NCI-H226 (cell line): ENCODE results near the gene PPP2R5D.

Experiments used
- DNase-seq: peaks from one replicate; pipeline ENCODE4 v3.0.0-alpha.2; 2015

The PPP2R5D gene

DNA sequence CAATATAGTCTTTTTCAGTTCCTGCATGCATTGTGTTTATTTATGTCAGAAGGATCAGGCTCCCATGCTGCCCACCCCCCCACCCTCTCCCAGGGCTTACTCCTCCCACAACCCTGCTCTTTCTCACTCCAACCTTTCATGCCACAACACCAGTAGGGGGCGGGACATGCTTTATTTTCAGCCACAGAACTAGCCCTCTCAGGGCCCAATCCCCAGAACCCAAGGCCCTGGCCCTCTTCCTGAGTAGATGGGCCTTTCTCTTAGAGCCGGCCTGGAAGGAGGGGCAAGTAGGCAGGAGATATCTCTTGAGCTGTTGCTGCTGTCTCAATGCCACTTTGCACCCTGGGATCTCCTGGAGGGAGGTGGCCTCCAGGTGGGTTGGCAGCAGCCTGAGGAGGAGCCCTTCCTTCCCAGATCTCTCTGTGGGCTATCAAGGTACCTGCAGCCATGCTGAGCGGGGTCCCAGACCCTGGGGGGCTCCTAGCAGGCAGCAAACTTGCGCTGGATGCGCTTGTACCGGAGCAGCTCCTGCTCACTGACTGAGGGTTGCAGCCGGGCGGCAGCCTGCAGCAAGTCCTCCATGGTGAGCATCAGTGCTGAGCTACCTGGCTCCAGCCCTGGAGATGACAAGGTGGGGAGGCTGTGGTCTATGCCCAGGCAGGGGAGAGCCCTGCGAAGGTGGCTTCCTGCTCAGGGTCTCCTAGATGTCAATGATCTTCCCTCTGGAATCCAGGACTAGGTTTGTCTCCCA is 20.3 kb upstream of the PPP2R5D start:
- DNase-seq: peak; percentile 53

DNA sequence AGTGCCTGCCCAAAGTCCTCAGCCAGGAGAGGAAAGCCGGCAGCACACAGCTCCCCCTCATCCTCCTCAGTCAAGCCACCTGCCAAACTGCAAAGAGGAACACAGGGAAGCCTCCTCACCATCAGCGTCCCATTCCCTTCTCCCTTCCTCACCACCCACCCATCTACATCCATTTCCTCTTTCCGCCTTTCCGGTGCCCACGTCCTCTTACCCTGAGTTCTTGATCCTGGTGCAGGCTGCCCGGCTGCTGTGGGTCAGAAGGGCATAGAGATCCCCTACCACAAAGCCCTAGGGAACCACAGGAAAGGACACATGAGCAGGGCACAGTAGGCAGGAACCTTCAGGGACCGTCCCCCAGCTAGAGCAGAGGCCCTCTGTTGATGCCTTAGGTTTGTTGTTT is 17.8 kb upstream of the PPP2R5D start:
- no peak for DNase-seq

DNA sequence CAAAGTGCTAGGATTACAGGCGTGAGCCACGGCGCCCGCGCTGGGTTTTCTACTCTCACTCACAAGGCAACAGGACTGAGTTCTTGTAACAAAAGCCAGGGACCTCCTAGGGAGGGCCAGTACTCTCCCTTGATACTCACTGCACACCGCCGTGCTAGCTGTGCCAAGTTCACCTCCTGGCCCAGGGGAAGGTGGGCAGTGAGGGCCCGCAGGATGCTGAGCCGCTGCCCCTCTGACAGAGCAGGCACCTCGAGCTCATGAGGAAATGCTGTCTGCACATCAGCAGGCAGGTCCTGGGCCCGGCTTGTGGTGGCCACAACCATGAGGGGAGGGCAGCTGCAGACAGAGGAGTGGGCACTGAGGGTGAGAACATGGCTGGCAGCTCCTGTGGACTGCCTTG is 17.1 kb upstream of the PPP2R5D start:
- no peak for DNase-seq

DNA sequence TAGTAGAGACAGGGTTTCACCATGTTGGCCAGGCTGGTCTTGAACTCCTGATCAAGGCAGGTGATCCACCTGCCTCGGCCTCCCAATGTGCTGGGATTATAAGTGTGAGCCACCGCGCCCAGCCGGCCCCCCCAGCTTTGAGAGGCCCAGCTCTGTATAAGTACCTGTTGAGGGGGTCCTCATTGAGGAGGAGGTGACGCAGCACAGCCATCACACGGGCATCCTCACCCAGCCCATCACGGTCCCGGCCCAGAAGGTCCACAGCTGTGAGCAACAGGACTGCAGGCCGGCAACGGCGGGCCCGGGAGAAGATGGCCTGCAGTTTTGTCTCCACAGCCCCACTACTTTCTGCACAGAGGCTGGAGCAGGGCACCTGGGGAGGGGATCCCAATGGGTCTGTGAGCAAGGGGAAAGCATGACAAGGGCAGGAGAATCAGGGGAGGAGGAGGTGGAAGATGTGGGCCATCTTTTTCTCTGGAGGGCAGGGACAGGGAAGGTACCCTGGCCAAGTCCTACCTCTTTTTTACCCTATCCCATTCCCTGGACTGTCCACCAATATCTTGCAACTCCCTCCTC is 16.2 kb upstream of the PPP2R5D start:
- no peak for DNase-seq

DNA sequence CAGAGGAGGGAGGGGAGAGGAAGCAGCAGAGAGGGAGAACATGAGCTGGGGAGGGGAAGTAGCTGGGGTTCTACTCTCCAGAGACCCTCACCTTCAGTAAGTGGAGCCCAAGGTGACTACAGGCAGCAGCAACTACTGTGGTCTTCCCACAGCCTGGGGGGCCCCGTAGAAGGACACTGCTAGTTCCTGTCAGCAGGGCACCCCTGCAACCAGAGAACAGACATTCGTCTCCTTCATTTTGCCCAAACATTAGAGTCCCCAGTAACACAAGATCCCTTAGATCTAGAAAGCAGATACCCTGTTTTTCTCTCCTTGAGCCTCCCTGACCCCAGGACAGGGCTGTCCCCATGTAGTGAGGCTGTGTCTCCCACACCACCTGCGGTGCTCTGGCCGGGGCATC is 15.6 kb upstream of the PPP2R5D start:
- no peak for DNase-seq

DNA sequence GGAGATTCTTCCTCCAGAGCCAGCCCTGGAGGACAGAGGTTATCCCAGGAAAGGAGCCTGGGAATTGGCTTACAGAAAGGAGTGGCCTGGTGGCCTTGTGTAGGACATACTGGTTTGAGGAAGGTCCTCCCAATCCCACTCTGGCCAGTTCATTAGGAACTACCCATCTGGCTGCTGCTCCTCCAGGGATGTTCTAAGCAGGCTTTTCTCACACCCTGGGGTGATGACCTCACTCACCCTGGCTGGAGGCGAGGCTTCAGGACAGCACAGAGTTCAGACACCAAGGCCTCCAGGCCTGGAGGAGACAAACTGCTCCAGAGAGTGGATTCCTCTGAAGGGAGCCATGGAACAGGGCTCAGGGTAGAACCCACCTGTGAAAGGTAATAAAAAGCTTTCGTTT is 14.9 kb upstream of the PPP2R5D start:
- DNase-seq: no peak

DNA sequence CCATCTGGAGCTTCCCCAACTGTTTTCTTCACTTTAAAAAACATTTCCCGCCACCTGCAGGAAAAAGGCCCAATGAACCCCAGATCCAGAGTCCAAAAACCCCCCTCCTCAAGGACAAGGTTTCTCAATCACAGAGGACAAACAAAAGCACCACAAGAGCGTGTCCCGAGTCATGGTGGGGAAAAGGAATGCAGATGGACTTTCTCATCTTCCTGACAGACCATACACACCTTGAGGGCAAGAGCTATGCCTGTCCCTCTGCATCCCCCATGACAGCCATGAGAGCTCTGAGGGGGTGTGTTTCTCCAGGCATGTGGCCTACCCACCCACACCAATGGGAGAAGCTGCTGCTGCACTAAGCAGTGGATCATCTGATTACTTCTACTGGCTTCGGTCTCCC is 14.4 kb upstream of the PPP2R5D start:
- DNase-seq: no peak

DNA sequence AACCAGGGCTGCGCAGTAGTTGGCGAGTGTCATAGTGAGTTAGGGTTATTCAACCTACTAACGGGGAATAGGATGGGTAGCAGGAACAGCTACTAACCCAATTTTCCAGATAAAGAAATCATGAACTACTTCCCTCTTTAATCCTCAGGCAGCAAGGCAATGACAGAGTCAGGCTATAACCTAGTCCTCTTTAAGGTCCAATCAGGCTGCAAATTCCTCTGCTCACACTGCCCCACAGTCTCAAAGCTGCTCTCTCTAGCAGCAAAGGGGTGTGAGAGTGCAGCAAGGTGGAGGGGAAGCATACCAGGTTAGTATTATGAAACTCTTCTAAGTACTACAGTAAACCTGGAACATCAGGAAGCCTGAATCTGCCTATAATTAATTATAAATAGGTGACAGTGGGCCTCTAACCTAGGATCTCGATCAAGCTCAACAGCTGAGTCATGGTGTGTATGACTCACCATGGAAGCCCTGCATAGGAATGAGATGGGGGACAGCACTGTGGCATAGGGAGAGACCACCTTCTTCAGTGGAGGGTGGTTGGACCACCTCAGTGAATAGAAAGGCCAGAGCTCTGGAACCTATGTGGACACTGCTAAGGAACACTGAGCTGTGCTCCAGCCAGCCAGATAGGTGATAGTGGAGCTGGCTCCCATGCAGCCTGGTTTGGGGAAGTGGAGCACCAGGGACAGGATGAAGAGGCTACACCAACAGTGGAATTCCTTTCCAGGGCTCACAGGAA is 13.3 kb upstream of the PPP2R5D start:
- peak; percentile 11 for DNase-seq

DNA sequence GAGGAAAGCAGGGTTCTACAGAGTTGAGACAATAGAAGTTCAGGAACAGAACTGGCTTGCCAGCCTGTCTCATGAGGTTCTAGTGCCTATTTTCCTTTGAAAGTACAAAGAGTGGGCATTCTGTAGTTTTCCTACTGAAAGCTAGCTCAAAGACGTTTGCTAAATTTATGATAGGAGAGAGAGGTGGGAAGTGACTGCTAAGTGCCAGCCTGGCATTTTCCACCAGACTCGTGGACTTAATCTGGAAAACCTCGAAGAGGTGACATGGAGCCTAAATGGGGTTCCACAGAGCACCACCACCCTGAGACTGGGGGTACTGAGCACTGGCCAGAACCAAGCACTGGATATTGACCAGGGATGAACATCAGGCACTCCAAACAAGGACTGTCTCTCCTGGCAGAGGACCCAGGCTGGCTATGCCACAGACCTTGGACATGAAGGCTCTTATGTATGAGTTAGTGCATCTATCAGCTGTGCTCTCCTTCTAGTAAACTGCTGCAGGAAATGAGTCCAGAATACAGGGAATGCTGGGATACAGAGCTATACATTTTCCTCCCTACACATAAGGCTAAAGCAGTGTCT is 12.5 kb upstream of the PPP2R5D start:
- no peak for DNase-seq

DNA sequence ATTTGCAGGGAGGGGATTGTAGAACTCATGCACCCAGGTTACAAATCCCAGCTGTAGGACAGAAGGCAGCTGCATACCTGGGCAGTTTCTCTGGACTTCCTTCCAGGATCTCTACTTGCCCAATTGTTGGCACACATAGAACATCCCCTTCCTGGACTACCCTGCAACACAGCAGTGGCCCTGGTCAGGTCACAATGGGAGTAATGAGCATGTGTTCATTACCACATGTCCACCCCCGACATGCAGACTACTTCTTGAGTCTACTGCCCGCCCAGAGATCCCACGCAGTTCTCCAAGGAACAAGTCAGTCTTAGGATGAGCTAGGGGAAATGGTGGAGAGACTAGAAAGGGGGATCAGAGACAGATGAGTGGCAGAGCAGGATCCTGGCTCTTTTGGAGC is 10.4 kb upstream of the PPP2R5D start:
- DNase-seq: no peak

DNA sequence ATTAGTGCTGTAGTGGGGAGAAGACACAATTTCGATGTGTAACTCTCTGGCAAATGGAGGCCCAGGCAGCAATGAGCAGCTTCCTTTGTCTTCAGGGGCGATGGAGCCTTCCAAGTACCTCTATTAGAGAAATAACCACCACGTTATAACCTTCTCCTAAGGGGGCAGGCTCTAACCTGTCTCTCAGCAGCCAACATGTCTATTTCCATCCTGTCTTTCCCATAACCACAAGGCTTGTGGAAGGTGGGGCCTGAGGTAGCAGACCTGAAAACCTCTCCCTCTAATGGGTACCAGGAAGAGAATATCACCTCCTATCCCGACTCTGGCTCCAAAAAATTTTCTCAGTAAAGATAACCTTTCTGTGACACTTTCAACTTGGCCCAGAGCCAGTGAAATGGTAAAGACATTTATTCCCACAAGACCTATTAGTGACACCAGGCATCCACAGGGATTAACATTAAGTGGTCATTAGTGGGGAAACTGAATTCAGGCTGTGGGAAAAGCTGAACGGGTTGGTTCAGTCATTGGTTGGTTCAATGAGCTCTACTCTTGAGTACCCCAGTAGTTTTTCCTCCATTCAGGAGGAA is 9.4 kb upstream of the PPP2R5D start:
- no peak for DNase-seq

DNA sequence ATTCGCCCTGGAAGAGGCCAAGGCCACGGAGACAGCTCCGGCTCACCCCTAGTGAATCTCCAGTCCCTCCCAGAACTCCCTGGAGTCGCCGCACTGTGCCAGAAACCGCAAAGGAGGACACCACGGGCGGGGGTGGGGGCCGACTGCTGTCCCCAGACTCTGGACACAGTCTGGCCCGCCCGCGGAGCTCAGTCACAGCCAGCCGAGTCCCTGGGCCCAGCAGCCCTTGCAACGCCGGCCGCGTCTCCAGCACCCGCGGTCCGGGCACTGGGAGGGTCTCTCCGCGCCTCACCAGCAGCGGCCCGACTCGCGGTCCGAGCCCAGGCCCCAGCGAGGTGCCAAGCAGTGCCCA is 5.9 kb upstream of the PPP2R5D start:
- DNase-seq: no peak

DNA sequence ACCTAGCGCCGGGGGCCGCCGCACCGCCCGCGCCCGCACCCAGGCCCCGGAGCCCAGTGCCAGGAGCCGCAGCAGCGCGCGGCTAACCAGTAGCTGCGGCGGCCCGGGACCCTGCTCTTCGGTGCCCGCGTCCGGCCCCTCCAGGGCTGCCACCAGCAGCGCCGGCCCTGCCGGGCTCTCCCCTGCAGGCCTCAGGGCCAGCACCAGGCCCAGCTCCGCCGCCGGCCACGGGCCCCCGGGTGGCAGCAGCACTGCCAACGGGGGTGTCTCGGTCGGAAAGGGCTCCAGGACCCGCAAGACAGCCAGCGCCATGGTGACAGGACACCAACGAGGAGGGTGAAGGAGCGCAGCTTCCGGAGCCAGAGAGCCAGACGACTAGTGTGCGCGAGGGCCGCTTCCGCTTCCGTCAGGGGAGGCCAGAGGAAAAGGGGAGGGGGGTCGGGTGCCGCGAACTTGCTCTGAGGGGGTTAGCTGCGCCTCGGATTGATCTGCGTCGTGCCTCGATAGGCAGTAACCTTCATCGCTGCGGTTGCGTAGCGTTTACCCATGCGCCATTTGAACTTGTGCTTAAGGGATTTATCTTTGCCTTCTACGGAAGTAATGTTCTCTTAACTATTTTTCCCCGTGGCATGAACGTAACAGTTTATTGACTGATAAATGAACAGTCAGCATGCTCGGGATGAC is 5.4 kb upstream of the PPP2R5D start, which contains the start of gene PEX6:
Gene PEX6 (minus strand): TSS at position 343 of the 684 bp plus-strand sequence. CDS start 31 bp downstream, at position 312.
- peak; percentile 70 for DNase-seq

DNA sequence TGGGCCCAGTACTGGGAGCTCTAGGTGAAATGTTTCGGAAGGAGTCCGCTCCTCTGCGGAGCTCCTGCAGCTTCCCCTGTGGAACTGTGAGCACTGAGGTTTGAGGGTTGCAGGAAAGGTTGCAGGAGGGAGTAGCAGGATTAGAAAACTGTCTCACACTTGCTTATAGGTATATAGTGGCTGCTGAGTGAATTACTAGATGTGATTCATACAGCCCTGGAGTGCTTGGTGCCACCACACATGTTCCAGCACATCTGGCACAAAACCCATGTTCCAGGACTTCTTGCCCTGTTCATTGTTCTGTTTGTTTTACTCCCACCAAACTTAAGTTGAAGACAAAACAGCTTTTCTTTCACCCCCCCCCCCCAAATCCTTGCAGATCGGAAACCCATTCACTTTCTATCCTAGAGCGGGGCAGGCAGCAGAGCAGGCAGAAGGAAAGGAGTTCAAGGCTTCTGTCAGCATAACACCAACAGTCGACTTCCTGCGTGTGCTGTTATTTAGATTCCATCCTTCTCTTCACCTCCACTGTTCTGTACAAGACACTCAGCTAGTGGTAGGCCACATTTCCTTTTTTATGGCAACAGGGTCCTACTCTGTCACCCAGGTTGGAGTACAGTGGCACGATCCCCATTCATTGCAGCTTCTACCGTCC is 4.7 kb upstream of the PPP2R5D start:
- DNase-seq: peak; percentile 5

DNA sequence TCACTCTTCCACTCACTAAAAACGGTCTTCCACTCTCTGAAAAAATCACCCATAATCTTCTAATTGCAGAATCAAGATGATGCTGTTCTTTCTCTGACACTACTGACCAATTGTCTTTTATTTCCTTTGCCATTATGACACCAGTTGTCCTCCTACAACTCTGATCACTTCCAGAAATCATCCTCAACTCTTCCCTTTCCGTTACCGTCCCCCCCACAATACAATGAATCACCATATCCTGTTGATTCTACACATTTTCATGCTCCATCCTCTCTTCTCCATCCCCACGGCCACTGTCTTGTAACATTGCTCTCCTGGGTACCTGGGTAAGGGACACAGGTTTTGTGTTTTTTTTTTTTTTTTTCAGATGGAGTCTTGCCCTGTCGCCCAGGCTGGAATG is 2.5 kb upstream of the PPP2R5D start:
- no peak for DNase-seq

DNA sequence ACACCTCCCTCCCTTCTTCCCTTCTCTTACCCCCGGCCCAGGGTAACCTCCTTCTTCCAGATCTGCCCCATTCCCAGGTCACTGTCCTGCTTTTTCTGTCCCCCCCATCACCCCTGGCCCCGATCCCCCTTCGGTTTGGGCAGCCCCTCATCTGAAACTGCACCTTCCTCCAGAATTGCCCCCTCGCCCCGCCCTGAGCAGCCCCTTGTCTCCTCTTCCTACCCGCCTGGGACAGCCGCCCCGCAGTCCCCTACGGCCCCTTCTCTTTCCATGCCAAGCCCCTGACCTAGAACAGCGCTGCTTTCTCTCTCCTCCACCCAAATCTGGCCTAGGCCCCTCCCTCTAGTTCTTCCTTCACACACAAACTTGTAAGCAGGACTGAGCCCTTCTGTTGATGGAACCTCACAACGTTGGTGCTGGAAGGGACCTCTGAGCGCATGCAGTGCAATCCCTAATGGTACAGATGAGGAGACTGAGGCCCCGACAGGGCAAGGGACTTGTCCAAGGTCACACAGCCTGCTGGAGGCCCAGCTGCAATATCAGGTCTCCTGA is 630 bp downstream of the PPP2R5D start:
- no peak for DNase-seq

DNA sequence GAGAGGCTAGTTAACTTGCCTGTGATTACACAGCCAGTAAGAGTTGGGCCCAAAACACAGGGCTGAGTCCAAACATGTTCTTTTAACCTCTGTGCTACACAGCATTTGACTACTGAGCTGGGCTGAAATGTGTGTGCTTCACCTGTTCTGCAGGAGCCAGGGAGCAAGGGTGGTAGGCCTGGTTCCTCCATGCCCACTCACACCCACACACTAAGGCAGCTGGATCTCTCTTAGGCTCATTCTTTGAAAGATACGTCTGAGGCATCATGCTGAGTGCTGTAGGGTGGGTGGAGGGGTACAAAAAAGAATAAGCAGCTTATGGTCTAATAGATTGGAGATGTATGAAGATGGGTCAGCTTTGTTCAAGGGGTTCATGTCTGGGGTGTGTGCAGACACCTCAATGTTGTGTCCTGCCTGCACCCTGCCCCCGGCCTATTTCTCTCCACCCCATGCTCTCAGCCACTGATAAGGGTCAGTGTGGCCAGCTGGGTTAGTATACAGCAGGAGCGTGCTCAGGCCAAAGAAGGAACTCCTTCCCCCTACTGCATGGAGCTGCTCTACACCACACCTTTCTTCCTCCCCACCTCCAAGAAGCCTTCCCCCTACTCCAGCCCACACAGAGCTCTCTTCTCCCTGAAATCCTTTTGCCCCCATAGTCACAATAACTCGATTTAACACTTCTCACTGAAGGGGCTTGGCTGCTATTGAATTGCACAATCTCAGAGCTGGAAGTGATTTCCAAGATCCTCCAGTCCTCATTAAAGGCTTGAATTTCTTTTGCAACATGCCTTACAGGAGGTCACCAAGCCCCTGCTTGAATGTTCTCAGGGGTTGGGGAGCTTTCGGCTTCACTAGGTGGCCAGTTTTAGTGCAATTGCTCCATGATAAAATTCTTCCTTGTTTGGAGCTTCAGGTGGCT is 3.4 kb downstream of the PPP2R5D start:
- DNase-seq: no peak

DNA sequence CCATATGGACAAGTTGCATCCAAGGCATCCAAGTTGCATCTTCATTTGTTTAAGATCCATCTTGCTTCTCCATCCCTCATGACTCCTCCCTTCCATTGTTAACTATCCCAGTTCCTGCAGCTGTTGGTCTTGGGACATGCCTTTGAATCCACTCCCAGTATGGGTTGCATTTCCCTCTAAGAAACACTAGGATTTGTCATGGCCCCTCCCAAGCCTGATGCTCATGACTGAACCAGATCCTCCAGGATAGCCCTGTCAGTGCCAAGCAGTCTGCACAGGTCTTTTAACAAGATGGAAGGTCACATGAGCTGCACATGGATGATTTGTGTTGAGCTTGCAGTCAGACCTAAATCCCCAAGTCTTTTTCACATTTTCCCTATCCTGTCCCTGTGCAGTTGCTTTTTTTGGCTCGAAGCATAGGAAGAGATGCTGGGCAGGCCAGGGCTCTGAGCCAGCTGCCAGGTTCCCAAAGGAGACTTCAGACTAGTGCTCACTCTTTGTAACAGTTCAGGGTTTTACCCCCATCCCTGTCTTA is 4.2 kb downstream of the PPP2R5D start:
- DNase-seq: no peak

DNA sequence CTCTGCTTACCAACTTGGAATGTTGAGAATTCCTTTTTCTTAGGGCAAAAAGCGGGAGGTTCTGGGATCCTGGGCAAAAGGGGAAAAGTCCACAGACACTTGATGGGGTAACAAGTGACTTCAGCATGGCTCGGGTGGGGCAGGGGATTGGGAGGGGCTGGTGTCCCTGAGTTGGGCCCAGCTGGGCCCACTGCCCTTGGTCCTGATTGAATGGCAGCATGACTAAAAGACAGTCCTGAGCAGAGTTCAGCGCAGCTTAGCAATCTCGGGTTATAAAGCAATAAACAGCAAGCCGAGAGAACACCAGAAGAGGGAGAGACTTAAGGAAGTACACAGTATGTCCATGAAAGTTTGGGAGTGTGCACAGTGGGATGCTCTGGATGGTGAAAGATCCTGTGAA is 5.6 kb downstream of the PPP2R5D start:
- no peak for DNase-seq

DNA sequence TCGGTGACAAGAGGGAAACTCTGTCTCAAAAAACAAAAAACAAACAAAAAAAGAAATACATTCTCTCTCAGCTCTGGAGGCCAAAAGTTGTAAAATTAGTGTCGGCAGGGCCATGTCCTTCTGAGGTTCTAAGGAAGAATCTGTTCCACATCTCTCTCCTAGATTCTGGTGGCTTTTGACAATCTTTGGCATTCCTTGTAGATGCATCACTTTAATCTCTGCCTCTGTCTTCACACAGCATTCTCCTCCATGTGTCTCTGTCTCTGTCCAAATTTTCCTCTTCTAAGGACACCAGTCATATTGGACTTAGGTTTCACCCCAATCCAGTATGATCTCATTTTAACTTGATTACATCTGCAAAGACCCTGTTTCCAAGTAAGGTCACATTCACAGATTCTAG is 9.1 kb downstream of the PPP2R5D start:
- no peak for DNase-seq

DNA sequence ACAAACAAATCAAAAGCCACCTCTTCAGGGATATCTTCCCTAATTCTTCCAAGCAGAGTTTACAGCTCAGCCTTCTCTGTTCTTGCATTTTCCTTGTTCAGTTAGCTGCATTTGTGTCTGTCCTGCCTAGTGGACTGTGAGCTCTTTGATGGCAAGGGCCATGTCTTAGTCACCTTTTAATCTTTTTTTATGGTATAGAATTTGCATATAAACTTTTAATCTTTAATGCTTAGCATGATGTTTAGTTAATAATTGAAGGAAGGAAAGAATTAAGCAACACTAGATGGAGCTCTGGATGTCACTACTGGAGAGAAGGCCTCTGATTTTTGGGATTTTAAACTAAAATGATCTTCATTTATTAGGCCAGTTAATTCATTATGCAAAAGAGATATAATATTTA is 12.1 kb downstream of the PPP2R5D start:
- DNase-seq: no peak
